HepG2 (cell line): Measurements from ENCODE around the gene KSR1. TPM values are rescaled to one million over a fixed set of nuclear protein-coding genes. Genes with fewer than 3 reads are reported as not detected.

Experiments used
- ATM ChIP-seq: fragments of 450-650 bp; IDR thresholded peaks from 2 replicates; pipeline ENCODE4 v1.7.1; 2017; ENCODE audit warnings: mild to moderate bottlenecking, borderline replicate concordance
- ESRRA ChIP-seq: sonication (generic); formaldehyde crosslinking; IDR thresholded peaks from 2 replicates; pipeline ENCODE4 v1.5.1; 2020; ENCODE audit warnings: mild to moderate bottlenecking, low read depth, missing genetic modification reagents
- LCORL ChIP-seq, 2 experiments: fragments of 450-650 bp in 1 of 2; sonication (generic) in 1 of 2; formaldehyde crosslinking in 1 of 2; IDR thresholded peaks; 2 replicates each; pipeline versions ENCODE4 v1.5.0 to v1.6.1; 2017 to 2020; ENCODE audit warnings: antibody characterized with exemption in 1 of 2, missing genetic modification reagents in 1 of 2
- MED1 ChIP-seq: sonication (generic); formaldehyde crosslinking; IDR thresholded peaks from 2 replicates; pipeline ENCODE4 v1.4.0; 2020; ENCODE audit warnings: missing genetic modification reagents
- MXD4 ChIP-seq: IDR thresholded peaks from 2 replicates; pipeline ENCODE4 v1.6.1; 2016; ENCODE audit warnings: mild to moderate bottlenecking, missing biosample characterization, missing genetic modification reagents
- RBAK ChIP-seq: sonication (generic); formaldehyde crosslinking; IDR thresholded peaks from 2 replicates; pipeline ENCODE4 v1.5.1; 2020; ENCODE audit warnings: mild to moderate bottlenecking, missing genetic modification reagents
- RCOR2 ChIP-seq: IDR thresholded peaks from 2 replicates; pipeline ENCODE4 v1.6.1; 2016; ENCODE audit warnings: missing biosample characterization, missing genetic modification reagents
- SIN3A ChIP-seq: IDR thresholded peaks from 2 replicates; pipeline ENCODE4 v1.6.1; 2011; ENCODE audit warnings: low read depth, mild to moderate bottlenecking, control low read depth, low read length, borderline replicate concordance
- SRSF9 ChIP-seq: fragments of 200-400 bp; formaldehyde crosslinking; IDR thresholded peaks from 2 replicates; pipeline ENCODE4 v1.6.1; 2018; ENCODE audit warnings: borderline replicate concordance, mild to moderate bottlenecking, low read depth, low read length; ENCODE audit not compliant: insufficient read depth, poor library complexity, severe bottlenecking
- ZFP36L1 ChIP-seq: sonication (generic); formaldehyde crosslinking; IDR thresholded peaks from 2 replicates; pipeline ENCODE4 v1.8.0; 2022; ENCODE audit warnings: mild to moderate bottlenecking, missing genetic modification reagents, moderate library complexity
- polyA plus RNA-seq, 8 experiments: library from polyadenylated mRNA; depleted of rRNA in 3 of 8; stranded (reverse) in 7 of 8; unstranded in 1 of 8; fragments of >200 nt; fragmentation: Illumina TruSeq in 4 of 8; extraction: Trizol in 4 of 8; gene quantifications; 2 replicates each; pipeline versions ENCODE4 v1.2.1 to v1.2.3, GENCODE V29; 2011 to 2016; ENCODE audit warnings: low read depth in 4 of 8, missing spikeins in 1 of 8, mixed read lengths in 1 of 8; ENCODE audit not compliant: insufficient read depth in 1 of 8
- total RNA-seq, 5 experiments: library from RNA; depleted of rRNA; stranded (reverse); fragments of >200 nt; fragmentation: Illumina TruSeq; extraction: Trizol; gene quantifications; 2 replicates each; pipeline ENCODE4 v1.2.3, GENCODE V29; 2016; ENCODE audit warnings: low read depth in 1 of 5
- TF ChIP-seq, protein P1 (sequence below): sonication (generic); formaldehyde crosslinking; IDR thresholded peaks from 2 replicates; pipeline ENCODE4 v1.4.0; 2020; ENCODE audit warnings: missing genetic modification reagents, borderline replicate concordance
- TF ChIP-seq, protein P2 (sequence below): sonication (generic); formaldehyde crosslinking; IDR thresholded peaks from 2 replicates; pipeline ENCODE4 v1.4.0; 2020; ENCODE audit warnings: mild to moderate bottlenecking, missing genetic modification reagents
- TF ChIP-seq, protein P3 (sequence below): sonication (generic); formaldehyde crosslinking; IDR thresholded peaks from 2 replicates; pipeline ENCODE4 v1.4.0; 2020; ENCODE audit warnings: mild to moderate bottlenecking, missing genetic modification reagents
- TF ChIP-seq, protein P4 (sequence below): sonication (generic); formaldehyde crosslinking; IDR thresholded peaks from 2 replicates; pipeline ENCODE4 v1.5.1; 2020; ENCODE audit warnings: missing genetic modification reagents, mild to moderate bottlenecking, borderline replicate concordance
- TF ChIP-seq, protein P5 (sequence below): IDR thresholded peaks from 2 replicates; pipeline ENCODE4 v1.6.1; 2016; ENCODE audit warnings: control low read depth

The KSR1 gene
- total and polyA plus RNA-seq, 2 of the 13 experiments (the other 11 are each of a cell fraction or from before 2014, with no cell fraction given): 10.1 to 16.6 TPM

DNA sequence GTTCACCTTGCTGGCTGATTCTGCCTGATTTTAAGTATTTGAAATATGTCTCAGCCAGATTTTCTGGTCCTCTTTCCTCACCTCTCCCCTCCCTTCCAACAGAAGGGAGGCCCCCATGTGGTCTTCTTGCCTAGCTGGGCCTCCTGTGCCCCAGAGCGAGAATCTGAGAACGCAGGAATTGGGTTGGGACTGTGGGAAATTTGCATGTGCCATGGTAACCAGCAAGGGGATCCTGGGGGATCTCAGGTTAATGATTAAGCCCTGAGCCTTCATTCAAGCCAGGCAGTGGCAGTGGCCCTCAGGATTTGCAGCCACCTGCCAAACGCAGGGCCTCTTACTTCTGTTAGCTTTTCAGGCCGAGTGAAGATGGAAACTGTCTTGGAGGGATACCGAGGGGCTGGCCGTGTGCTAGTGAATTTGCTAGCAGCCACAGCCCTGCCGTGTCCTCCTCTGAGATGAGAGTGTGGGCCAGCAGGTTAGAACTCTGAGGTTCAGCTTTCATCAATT, 40.2 kb downstream of the KSR1 start (continued):
- TF ChIP-seq, protein P1, sequence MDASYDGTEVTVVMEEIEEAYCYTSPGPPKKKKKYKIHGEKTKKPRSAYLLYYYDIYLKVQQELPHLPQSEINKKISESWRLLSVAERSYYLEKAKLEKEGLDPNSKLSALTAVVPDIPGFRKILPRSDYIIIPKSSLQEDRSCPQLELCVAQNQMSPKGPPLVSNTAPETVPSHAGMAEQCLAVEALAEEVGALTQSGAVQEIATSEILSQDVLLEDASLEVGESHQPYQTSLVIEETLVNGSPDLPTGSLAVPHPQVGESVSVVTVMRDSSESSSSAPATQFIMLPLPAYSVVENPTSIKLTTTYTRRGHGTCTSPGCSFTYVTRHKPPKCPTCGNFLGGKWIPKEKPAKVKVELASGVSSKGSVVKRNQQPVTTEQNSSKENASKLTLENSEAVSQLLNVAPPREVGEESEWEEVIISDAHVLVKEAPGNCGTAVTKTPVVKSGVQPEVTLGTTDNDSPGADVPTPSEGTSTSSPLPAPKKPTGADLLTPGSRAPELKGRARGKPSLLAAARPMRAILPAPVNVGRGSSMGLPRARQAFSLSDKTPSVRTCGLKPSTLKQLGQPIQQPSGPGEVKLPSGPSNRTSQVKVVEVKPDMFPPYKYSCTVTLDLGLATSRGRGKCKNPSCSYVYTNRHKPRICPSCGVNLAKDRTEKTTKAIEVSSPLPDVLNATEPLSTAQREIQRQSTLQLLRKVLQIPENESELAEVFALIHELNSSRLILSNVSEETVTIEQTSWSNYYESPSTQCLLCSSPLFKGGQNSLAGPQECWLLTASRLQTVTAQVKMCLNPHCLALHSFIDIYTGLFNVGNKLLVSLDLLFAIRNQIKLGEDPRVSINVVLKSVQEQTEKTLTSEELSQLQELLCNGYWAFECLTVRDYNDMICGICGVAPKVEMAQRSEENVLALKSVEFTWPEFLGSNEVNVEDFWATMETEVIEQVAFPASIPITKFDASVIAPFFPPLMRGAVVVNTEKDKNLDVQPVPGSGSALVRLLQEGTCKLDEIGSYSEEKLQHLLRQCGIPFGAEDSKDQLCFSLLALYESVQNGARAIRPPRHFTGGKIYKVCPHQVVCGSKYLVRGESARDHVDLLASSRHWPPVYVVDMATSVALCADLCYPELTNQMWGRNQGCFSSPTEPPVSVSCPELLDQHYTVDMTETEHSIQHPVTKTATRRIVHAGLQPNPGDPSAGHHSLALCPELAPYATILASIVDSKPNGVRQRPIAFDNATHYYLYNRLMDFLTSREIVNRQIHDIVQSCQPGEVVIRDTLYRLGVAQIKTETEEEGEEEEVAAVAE (CRISPR knock-in tag): no peak
- TF ChIP-seq ATM (no peak), ESRRA (CRISPR knock-in tag) (no peak), RCOR2 (no peak), RBAK (CRISPR knock-in tag) (no peak), MED1 (CRISPR knock-in tag) (no peak; the same call in 1 of the 2 replicates), MXD4 (no peak), SRSF9 (no peak), ZFP36L1 (CRISPR knock-in tag) (no peak), LCORL (IDR thresholded peaks at IDR 0.05) (no peak), LCORL (CRISPR knock-in tag; IDR thresholded peaks at IDR 0.05) (peak; percentile 35; the same call in 1 of the 2 replicates), SIN3A (no peak)
- TF ChIP-seq, protein P2, sequence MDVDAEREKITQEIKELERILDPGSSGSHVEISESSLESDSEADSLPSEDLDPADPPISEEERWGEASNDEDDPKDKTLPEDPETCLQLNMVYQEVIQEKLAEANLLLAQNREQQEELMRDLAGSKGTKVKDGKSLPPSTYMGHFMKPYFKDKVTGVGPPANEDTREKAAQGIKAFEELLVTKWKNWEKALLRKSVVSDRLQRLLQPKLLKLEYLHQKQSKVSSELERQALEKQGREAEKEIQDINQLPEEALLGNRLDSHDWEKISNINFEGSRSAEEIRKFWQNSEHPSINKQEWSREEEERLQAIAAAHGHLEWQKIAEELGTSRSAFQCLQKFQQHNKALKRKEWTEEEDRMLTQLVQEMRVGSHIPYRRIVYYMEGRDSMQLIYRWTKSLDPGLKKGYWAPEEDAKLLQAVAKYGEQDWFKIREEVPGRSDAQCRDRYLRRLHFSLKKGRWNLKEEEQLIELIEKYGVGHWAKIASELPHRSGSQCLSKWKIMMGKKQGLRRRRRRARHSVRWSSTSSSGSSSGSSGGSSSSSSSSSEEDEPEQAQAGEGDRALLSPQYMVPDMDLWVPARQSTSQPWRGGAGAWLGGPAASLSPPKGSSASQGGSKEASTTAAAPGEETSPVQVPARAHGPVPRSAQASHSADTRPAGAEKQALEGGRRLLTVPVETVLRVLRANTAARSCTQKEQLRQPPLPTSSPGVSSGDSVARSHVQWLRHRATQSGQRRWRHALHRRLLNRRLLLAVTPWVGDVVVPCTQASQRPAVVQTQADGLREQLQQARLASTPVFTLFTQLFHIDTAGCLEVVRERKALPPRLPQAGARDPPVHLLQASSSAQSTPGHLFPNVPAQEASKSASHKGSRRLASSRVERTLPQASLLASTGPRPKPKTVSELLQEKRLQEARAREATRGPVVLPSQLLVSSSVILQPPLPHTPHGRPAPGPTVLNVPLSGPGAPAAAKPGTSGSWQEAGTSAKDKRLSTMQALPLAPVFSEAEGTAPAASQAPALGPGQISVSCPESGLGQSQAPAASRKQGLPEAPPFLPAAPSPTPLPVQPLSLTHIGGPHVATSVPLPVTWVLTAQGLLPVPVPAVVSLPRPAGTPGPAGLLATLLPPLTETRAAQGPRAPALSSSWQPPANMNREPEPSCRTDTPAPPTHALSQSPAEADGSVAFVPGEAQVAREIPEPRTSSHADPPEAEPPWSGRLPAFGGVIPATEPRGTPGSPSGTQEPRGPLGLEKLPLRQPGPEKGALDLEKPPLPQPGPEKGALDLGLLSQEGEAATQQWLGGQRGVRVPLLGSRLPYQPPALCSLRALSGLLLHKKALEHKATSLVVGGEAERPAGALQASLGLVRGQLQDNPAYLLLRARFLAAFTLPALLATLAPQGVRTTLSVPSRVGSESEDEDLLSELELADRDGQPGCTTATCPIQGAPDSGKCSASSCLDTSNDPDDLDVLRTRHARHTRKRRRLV: peak; percentile 95
- TF ChIP-seq, protein P3, sequence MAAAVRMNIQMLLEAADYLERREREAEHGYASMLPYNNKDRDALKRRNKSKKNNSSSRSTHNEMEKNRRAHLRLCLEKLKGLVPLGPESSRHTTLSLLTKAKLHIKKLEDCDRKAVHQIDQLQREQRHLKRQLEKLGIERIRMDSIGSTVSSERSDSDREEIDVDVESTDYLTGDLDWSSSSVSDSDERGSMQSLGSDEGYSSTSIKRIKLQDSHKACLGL: no peak
- TF ChIP-seq, protein P4, sequence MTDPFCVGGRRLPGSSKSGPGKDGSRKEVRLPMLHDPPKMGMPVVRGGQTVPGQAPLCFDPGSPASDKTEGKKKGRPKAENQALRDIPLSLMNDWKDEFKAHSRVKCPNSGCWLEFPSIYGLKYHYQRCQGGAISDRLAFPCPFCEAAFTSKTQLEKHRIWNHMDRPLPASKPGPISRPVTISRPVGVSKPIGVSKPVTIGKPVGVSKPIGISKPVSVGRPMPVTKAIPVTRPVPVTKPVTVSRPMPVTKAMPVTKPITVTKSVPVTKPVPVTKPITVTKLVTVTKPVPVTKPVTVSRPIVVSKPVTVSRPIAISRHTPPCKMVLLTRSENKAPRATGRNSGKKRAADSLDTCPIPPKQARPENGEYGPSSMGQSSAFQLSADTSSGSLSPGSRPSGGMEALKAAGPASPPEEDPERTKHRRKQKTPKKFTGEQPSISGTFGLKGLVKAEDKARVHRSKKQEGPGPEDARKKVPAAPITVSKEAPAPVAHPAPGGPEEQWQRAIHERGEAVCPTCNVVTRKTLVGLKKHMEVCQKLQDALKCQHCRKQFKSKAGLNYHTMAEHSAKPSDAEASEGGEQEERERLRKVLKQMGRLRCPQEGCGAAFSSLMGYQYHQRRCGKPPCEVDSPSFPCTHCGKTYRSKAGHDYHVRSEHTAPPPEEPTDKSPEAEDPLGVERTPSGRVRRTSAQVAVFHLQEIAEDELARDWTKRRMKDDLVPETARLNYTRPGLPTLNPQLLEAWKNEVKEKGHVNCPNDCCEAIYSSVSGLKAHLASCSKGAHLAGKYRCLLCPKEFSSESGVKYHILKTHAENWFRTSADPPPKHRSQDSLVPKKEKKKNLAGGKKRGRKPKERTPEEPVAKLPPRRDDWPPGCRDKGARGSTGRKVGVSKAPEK: no peak
- TF ChIP-seq, protein P5, sequence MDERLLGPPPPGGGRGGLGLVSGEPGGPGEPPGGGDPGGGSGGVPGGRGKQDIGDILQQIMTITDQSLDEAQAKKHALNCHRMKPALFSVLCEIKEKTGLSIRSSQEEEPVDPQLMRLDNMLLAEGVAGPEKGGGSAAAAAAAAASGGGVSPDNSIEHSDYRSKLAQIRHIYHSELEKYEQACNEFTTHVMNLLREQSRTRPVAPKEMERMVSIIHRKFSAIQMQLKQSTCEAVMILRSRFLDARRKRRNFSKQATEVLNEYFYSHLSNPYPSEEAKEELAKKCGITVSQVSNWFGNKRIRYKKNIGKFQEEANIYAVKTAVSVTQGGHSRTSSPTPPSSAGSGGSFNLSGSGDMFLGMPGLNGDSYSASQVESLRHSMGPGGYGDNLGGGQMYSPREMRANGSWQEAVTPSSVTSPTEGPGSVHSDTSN: no peak
